Liver (tissue), 3 donors: ENCODE measurements around the gene TMEM18.

Experiments used
- JUND ChIP-seq, 2 donors: IDR thresholded peaks; 2 replicates each; pipeline ENCODE4 v1.6.1; 2016; ENCODE audit warnings: antibody characterized with exemption in 2 of 2
- RAD21 ChIP-seq, 2 donors: IDR thresholded peaks; 2 replicates each; pipeline ENCODE4 v1.6.1; 2016; ENCODE audit warnings: antibody characterized with exemption in 2 of 2, mild to moderate bottlenecking in 2 of 2
- TF ChIP-seq, protein P1 (sequence below): fragments of 150-350 bp; IDR thresholded peaks from 2 replicates; pipeline ENCODE4 v1.5.1; 2017; ENCODE audit warnings: improper control_type of control experiment, low read depth, low read length; ENCODE audit not compliant: missing input control
- donor health status: healthy.
- donor health status: healthy.

DNA sequence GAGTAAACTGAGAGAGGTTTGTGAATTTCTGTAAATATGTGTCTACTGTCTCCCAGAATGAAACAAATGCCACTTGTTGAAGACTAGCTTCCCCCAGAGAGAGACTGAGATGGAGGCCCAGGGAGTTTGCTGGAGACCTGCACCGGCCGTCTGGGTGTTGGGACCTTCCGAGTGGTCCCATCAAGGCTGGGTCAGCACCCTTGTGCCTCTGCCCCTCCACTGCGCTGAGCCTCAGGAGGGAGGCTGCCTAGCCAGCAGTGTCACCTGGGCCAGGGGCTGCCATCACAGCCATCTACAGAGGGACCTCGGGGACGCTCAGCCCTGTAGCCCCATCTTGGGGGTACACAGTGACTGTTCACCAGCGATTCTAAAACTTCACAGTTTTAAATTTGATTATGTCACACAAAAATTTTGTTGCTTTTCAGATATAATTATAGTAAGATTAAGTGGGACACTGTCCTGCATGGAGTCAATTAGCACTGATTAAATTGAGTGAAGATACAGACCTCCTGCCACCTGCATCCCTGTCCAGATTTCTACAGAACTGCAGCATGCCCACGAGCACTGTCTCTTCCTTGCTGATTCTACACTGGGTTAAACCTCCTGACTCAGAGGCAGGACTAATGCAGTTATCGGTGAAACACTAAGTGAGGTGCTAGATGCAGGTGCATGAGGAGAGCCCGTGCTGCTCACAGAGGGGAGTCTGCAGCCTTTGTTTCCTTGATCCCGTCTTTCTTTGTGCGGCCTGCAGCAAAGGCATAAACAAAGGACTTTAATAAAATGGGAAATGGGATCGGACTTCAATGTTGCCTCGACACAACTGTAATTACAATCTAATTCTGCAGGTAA, 50.5 kb downstream of the TMEM18 start:
- TF ChIP-seq, protein P1, sequence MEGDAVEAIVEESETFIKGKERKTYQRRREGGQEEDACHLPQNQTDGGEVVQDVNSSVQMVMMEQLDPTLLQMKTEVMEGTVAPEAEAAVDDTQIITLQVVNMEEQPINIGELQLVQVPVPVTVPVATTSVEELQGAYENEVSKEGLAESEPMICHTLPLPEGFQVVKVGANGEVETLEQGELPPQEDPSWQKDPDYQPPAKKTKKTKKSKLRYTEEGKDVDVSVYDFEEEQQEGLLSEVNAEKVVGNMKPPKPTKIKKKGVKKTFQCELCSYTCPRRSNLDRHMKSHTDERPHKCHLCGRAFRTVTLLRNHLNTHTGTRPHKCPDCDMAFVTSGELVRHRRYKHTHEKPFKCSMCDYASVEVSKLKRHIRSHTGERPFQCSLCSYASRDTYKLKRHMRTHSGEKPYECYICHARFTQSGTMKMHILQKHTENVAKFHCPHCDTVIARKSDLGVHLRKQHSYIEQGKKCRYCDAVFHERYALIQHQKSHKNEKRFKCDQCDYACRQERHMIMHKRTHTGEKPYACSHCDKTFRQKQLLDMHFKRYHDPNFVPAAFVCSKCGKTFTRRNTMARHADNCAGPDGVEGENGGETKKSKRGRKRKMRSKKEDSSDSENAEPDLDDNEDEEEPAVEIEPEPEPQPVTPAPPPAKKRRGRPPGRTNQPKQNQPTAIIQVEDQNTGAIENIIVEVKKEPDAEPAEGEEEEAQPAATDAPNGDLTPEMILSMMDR = no peak
- no peak for TF ChIP-seq RAD21 (IDR thresholded peaks at IDR 0.05)
- no peak for TF ChIP-seq JUND (IDR thresholded peaks at IDR 0.05)
